Upper lobe of right lung (tissue), 1 donor: ENCODE results near the gene ARRB1. TPM values are rescaled to one million over a fixed set of nuclear protein-coding genes. Genes with fewer than 3 reads are reported as not detected.

ENCODE experiments used
- ATAC-seq: fragments of 200-7000 bp; cut with Tn5 transposase; one replicate; pipeline ENCODE4 v1.9.1; 2020; ENCODE audit warnings: mild to moderate bottlenecking, moderate library complexity
- DNase-seq: peaks from one replicate; pipeline ENCODE4 v3.0.0-alpha.2; 2020
- H3K27ac ChIP-seq: fragments of 200-600 bp; one replicate; pipeline ENCODE4 v1.8.0; 2022
- H3K27me3 ChIP-seq: fragments of 200-600 bp; one replicate; pipeline ENCODE4 v1.8.0; 2022; ENCODE audit warnings: mild to moderate bottlenecking
- H3K36me3 ChIP-seq: fragments of 200-600 bp; one replicate; pipeline ENCODE4 v1.8.0; 2022
- H3K4me1 ChIP-seq: fragments of 200-600 bp; one replicate; pipeline ENCODE4 v1.8.0; 2022
- H3K4me3 ChIP-seq: fragments of 200-600 bp; one replicate; pipeline ENCODE4 v1.8.0; 2022; ENCODE audit warnings: mild to moderate bottlenecking
- H3K9me3 ChIP-seq: fragments of 200-600 bp; one replicate; pipeline ENCODE4 v1.8.0; 2022
- CTCF ChIP-seq: fragments of 200-600 bp; IDR thresholded peaks from one replicate; pipeline ENCODE4 v1.8.0; 2022; ENCODE audit warnings: antibody characterized with exemption
- intact Hi-C: fragments of 100-400 bp; cut with DNase I; formaldehyde crosslinking; loops from one replicate; pipeline ENCODE4 v1.11.0; 2022
- total RNA-seq: library from RNA; stranded (reverse); fragmentation: NEBNext Ultra II Directional; extraction: Animal tissue kit (Norgen Biotek cat#: 25700); gene quantifications from one replicate; pipeline ENCODE4 v1.2.1, GENCODE V29; 2021
- donor health status: DM: no; HTN: yes; CAD: no; lungs with severe emphysema.

ARRB1 gene
- total RNA-seq, 1 donor from 2014 or later: 188 TPM

- peak overlapping the region; percentile 95 for H3K27ac ChIP-seq
- no peaks in the 10 kb centered on the region for H3K36me3 ChIP-seq
- peaks cover 86% of the 10 kb centered on the region for H3K4me1 ChIP-seq
- TF ChIP-seq CTCF: no peak
- DNase-seq (no peak), ATAC-seq (no peak)
- peak overlapping the region; percentile 4 for H3K4me3 ChIP-seq
- intact Hi-C loops: no loop called here
- H3K27me3 ChIP-seq: no peaks in the 10 kb centered on the region
- H3K9me3 ChIP-seq: no peaks in the 10 kb centered on the region
Measured at GRCh38 chr11:75346296-75346695, 5.2 kb downstream of the ARRB1 start.

GRCh38 chr11:75345455-75346160 is 5.9 kb downstream of the ARRB1 start:
- intact Hi-C loops: no loop called here
- H3K27me3 ChIP-seq: no peaks in the 10 kb centered on the region
- peaks cover 93% of the 10 kb centered on the region for H3K4me1 ChIP-seq
- peak overlapping the region; percentile 95 for H3K27ac ChIP-seq
- H3K9me3 ChIP-seq: no peaks in the 10 kb centered on the region
- DNase-seq (no peak), ATAC-seq (no peak)
- TF ChIP-seq CTCF: no peak
- no peak overlapping the region for H3K4me3 ChIP-seq
- H3K36me3 ChIP-seq: no peaks in the 10 kb centered on the region

GRCh38 chr11:75344761-75345454 is 6.6 kb downstream of the ARRB1 start:
- H3K9me3 ChIP-seq: no peaks in the 10 kb centered on the region
- intact Hi-C loops: no loop called here
- no peaks in the 10 kb centered on the region for H3K27me3 ChIP-seq
- DNase-seq (no peak), ATAC-seq (no peak)
- peaks cover 99% of the 10 kb centered on the region for H3K4me1 ChIP-seq
- H3K27ac ChIP-seq: peak overlapping the region; percentile 95
- no peak for TF ChIP-seq CTCF
- H3K36me3 ChIP-seq: no peaks in the 10 kb centered on the region
- H3K4me3 ChIP-seq: no peak overlapping the region

- Histone ChIP-seq H3K9me3 (no peaks in the 10 kb centered on the region), H3K27ac (peak overlapping the region; percentile 95), H3K36me3 (no peaks in the 10 kb centered on the region), H3K4me1 (peaks cover 99% of the 10 kb centered on the region), H3K4me3 (peak overlapping the region; percentile 15), H3K27me3 (no peaks in the 10 kb centered on the region)
- DNase-seq: no peak
- no peak for ATAC-seq
- no peak for TF ChIP-seq CTCF
- intact Hi-C loops: no loop called here
Measured at GRCh38 chr11:75344186-75344585, 7.3 kb downstream of the ARRB1 start.

- Histone ChIP-seq H3K27me3 (no peaks in the 10 kb centered on the region), H3K4me1 (peaks cover 99% of the 10 kb centered on the region), H3K27ac (peak overlapping the region; percentile 95), H3K4me3 (peak overlapping the region; percentile 15), H3K9me3 (no peaks in the 10 kb centered on the region), H3K36me3 (no peaks in the 10 kb centered on the region)
- TF ChIP-seq CTCF: no peak
- peak; percentile 84 for DNase-seq
- peak; percentile 55 for ATAC-seq
- intact Hi-C loops: no loop called here
Measured at GRCh38 chr11:75342966-75343870, 8.2 kb downstream of the ARRB1 start.
